Measurements from ENCODE around the gene GJC2. TPM values are rescaled to one million over a fixed set of nuclear protein-coding genes. Genes with fewer than 3 reads are reported as not detected.

GJC2 gene
- total RNA-seq, 3 donors from 2014 or later: 0.55 to 8.9 (median 1.5) TPM

- DNase-seq: peak in 2 of 3 donors; percentile 14 to 41
- Histone ChIP-seq H3K4me3 (no peak overlapping the region), H3K4me1 (ENCODE audit: low read depth) (no peaks in the 10 kb centered on the region), H3K9me3 (no peaks in the 10 kb centered on the region), H3K36me3 (ENCODE audit: low read depth) (no peaks in the 10 kb centered on the region)
- no peak for TF ChIP-seq CTCF (IDR thresholded peaks at IDR 0.05)
- no peak for ATAC-seq
- intact Hi-C loops (cut with DNase I, micrococcal nuclease): no loop called here
These were observed 8.0 kb downstream of the GJC2 start for GRCh38 chr1:228157729-228158126.

- Histone ChIP-seq H3K4me3 (no peak overlapping the region), H3K9me3 (no peaks in the 10 kb centered on the region), H3K36me3 (ENCODE audit: low read depth) (no peaks in the 10 kb centered on the region), H3K4me1 (ENCODE audit: low read depth) (peaks cover 3% of the 10 kb centered on the region)
- DNase-seq (peak in 2 of 3 donors; percentile 23 to 42), ATAC-seq (no peak)
- no peak for TF ChIP-seq CTCF (IDR thresholded peaks at IDR 0.05)
- intact Hi-C loops (cut with DNase I, micrococcal nuclease): no loop called here
These were observed 8.6 kb downstream of the GJC2 start for GRCh38 chr1:228158151-228159007.

- no peaks in the 10 kb centered on the region for H3K9me3 ChIP-seq
- no peak for TF ChIP-seq CTCF (IDR thresholded peaks at IDR 0.05)
- H3K36me3 ChIP-seq (ENCODE audit: low read depth): no peaks in the 10 kb centered on the region
- H3K4me1 ChIP-seq (ENCODE audit: low read depth): peaks cover 3% of the 10 kb centered on the region
- ATAC-seq: no peak
- intact Hi-C loops (cut with DNase I, micrococcal nuclease): no loop called here
- DNase-seq: peak in 1 of 3 donors; percentile 40
- H3K4me3 ChIP-seq: no peak overlapping the region
These were observed 9.4 kb downstream of the GJC2 start for GRCh38 chr1:228159008-228159665.

GRCh38 chr1:228160201-228160761 is 10.6 kb downstream of the GJC2 start:
- ATAC-seq (no peak), DNase-seq (peak in 2 of 3 donors; percentile 20 to 38)
- intact Hi-C loops (cut with DNase I, micrococcal nuclease): no loop called here
- no peak for TF ChIP-seq CTCF (IDR thresholded peaks at IDR 0.05)
- H3K36me3 ChIP-seq (ENCODE audit: low read depth): no peaks in the 10 kb centered on the region
- peaks cover 9% of the 10 kb centered on the region for H3K4me1 ChIP-seq (ENCODE audit: low read depth)
- no peak overlapping the region for H3K4me3 ChIP-seq
- no peaks in the 10 kb centered on the region for H3K9me3 ChIP-seq

- intact Hi-C loops (cut with DNase I, micrococcal nuclease): no loop called here
- ATAC-seq (no peak), DNase-seq (no peak)
- Histone ChIP-seq H3K9me3 (no peaks in the 10 kb centered on the region), H3K4me1 (ENCODE audit: low read depth) (peaks cover 10% of the 10 kb centered on the region), H3K4me3 (no peak overlapping the region), H3K36me3 (ENCODE audit: low read depth) (no peaks in the 10 kb centered on the region)
- TF ChIP-seq CTCF (IDR thresholded peaks at IDR 0.05): no peak
These were observed 11.6 kb downstream of the GJC2 start for GRCh38 chr1:228161362-228161761.
